Measurements from ENCODE around the gene MTAP.
"Not testable (repeated sequence)": the region's sequence is repeated elsewhere in the genome, so short reads cannot be mapped to it uniquely, and the experiment has no call there.

Gene MTAP

GRCh38 chr9:21927752-21928151 is 125.3 kb downstream of the MTAP start:
- DNase-seq: no peak

GRCh38 chr9:21931428-21931827 is 129.0 kb downstream of the MTAP start:
- no peak for DNase-seq

- DNase-seq: no peak
Measured at GRCh38 chr9:21933281-21933680, 130.8 kb downstream of the MTAP start.

- DNase-seq: no peak
Measured at GRCh38 chr9:21933865-21934264, 131.4 kb downstream of the MTAP start.

- no peak for DNase-seq
Measured at GRCh38 chr9:21935631-21936030, 133.2 kb downstream of the MTAP start.

- no peak for DNase-seq
Measured at GRCh38 chr9:21936161-21936560, 133.7 kb downstream of the MTAP start.

- DNase-seq: no peak
Measured at GRCh38 chr9:21941337-21941995, 139.0 kb downstream of the MTAP start.

GRCh38 chr9:21943464-21943863 is 141.0 kb downstream of the MTAP start:
- DNase-seq: no peak

- no peak for DNase-seq
Measured at GRCh38 chr9:21945606-21946005, 143.2 kb downstream of the MTAP start.

- no peak for DNase-seq
Measured at GRCh38 chr9:21958833-21959232, 156.4 kb downstream of the MTAP start.

- not testable (repeated sequence) for DNase-seq
Measured at GRCh38 chr9:21959268-21959667, 156.8 kb downstream of the MTAP start.

- no peak for DNase-seq
Measured at GRCh38 chr9:21961569-21961968, 159.1 kb downstream of the MTAP start.

- DNase-seq: peak; percentile 53
Measured at GRCh38 chr9:21964925-21965385, 162.5 kb downstream of the MTAP start.

GRCh38 chr9:21965401-21965951 is 163.0 kb downstream of the MTAP start:
- DNase-seq: peak; percentile 47

GRCh38 chr9:21966140-21966851 is 163.9 kb downstream of the MTAP start:
- DNase-seq: no peak

GRCh38 chr9:21967169-21967568 is 164.7 kb downstream of the MTAP start:
- DNase-seq: no peak

- no peak for DNase-seq
Measured at GRCh38 chr9:21967702-21968101, 165.3 kb downstream of the MTAP start.

- DNase-seq: no peak
Measured at GRCh38 chr9:21968331-21969010, 166.0 kb downstream of the MTAP start.

- no peak for DNase-seq
Measured at GRCh38 chr9:21969011-21969940, 166.8 kb downstream of the MTAP start.

GRCh38 chr9:21969951-21970799 is 167.7 kb downstream of the MTAP start:
- no peak for DNase-seq

Measured in right forelimb (tissue), 1 donor.